ENCODE data around the gene FNIP1.
"Not testable (repeated sequence)": the region's sequence is repeated elsewhere in the genome, so short reads cannot be mapped to it uniquely, and the experiment has no call there.

The FNIP1 gene

GRCh38 chr5:131749723-131750470, 46.9 kb downstream of the FNIP1 start:
- no peak for DNase-seq (ENCODE audit: low read depth)

GRCh38 chr5:131749138-131749537, 47.7 kb downstream of the FNIP1 start:
- DNase-seq (ENCODE audit: low read depth), result no peak

GRCh38 chr5:131747180-131748105, 49.4 kb downstream of the FNIP1 start:
- DNase-seq (ENCODE audit: low read depth), result no peak

- DNase-seq (ENCODE audit: low read depth), result no peak
Measured at GRCh38 chr5:131746423-131746822, 50.4 kb downstream of the FNIP1 start.

- no peak for DNase-seq (ENCODE audit: low read depth)
Measured at GRCh38 chr5:131745703-131746102, 51.1 kb downstream of the FNIP1 start.

- no peak for DNase-seq (ENCODE audit: low read depth)
Measured at GRCh38 chr5:131745155-131745554, 51.7 kb downstream of the FNIP1 start.

- DNase-seq (ENCODE audit: low read depth), result no peak
Measured at GRCh38 chr5:131740477-131740876, 56.3 kb downstream of the FNIP1 start.

GRCh38 chr5:131735393-131735792, 61.4 kb downstream of the FNIP1 start:
- no peak for DNase-seq (ENCODE audit: low read depth)

GRCh38 chr5:131734939-131735338, 61.9 kb downstream of the FNIP1 start:
- not testable (repeated sequence) for DNase-seq (ENCODE audit: low read depth)

- not testable (repeated sequence) for DNase-seq (ENCODE audit: low read depth)
Measured at GRCh38 chr5:131729292-131729691, 67.5 kb downstream of the FNIP1 start.

GRCh38 chr5:131724089-131724488, 72.7 kb downstream of the FNIP1 start:
- not testable (repeated sequence) for DNase-seq (ENCODE audit: low read depth)

- DNase-seq (ENCODE audit: low read depth), result no peak
Measured at GRCh38 chr5:131720714-131721113, 76.1 kb downstream of the FNIP1 start.

- no peak for DNase-seq (ENCODE audit: low read depth)
Measured at GRCh38 chr5:131719564-131719963, 77.3 kb downstream of the FNIP1 start.

GRCh38 chr5:131718487-131719014, 78.3 kb downstream of the FNIP1 start:
- DNase-seq (ENCODE audit: low read depth), result no peak

- not testable (repeated sequence) for DNase-seq (ENCODE audit: low read depth)
Measured at GRCh38 chr5:131717164-131717563, 79.7 kb downstream of the FNIP1 start.

GRCh38 chr5:131716650-131717049, 80.2 kb downstream of the FNIP1 start:
- no peak for DNase-seq (ENCODE audit: low read depth)

GRCh38 chr5:131710391-131710790, 86.4 kb downstream of the FNIP1 start:
- DNase-seq (ENCODE audit: low read depth), result no peak

GRCh38 chr5:131709043-131709442, 87.8 kb downstream of the FNIP1 start:
- DNase-seq (ENCODE audit: low read depth), result no peak

- no peak for DNase-seq (ENCODE audit: low read depth)
Measured at GRCh38 chr5:131706281-131706680, 90.5 kb downstream of the FNIP1 start.

GRCh38 chr5:131694926-131695325, 101.9 kb downstream of the FNIP1 start:
- no peak for DNase-seq (ENCODE audit: low read depth)

GRCh38 chr5:131693894-131694293, 102.9 kb downstream of the FNIP1 start:
- no peak for DNase-seq (ENCODE audit: low read depth)

GRCh38 chr5:131685516-131686171, 111.2 kb downstream of the FNIP1 start:
- DNase-seq (ENCODE audit: low read depth), result no peak

All from activated T-helper 9 cell treated with anti-CD3 and anti-CD28 coated beads, Interleukin-2, amount 50 U/mL, for 16 hours (primary cell).